Right lobe of liver (tissue), 6 donors: ENCODE results near the gene GNAZ. TPM values are rescaled to one million over a fixed set of nuclear protein-coding genes. Genes with fewer than 3 reads are reported as not detected.

Experiments
- ATAC-seq, 4 donors: fragments of 200-7000 bp; cut with Tn5 transposase; one replicate each; pipeline ENCODE4 v1.9.1; 2020; ENCODE audit warnings: mild to moderate bottlenecking in 4 of 4, moderate library complexity in 4 of 4
- DNase-seq, 3 donors: peaks; one replicate each; pipeline ENCODE4 v3.0.0-alpha.2; 2020
- H3K27ac ChIP-seq, 3 donors: fragments of 200-600 bp; one replicate each; pipeline ENCODE4 v1.8.0; 2022
- H3K27me3 ChIP-seq, 2 donors: fragments of 200-600 bp; one replicate each; pipeline ENCODE4 v1.8.0; 2022
- H3K36me3 ChIP-seq, 4 donors: fragments of 200-600 bp; sonication (generic) in 1 of 4; one replicate each; pipeline versions ENCODE4 v1.5.1 to v1.8.0; 2017 to 2022; ENCODE audit warnings: control low read depth in 1 of 4
- H3K4me1 ChIP-seq, 4 donors: fragments of 200-600 bp; sonication (generic) in 1 of 4; one replicate each; pipeline versions ENCODE4 v1.5.1 to v1.8.0; 2017 to 2022; ENCODE audit warnings: control low read depth in 1 of 4
- H3K4me3 ChIP-seq, 3 donors: fragments of 200-600 bp; one replicate each; pipeline ENCODE4 v1.8.0; 2022
- H3K9me3 ChIP-seq, 4 donors: fragments of 200-600 bp; sonication (generic) in 1 of 4; one replicate each; pipeline versions ENCODE4 v1.5.1 to v1.8.0; 2017 to 2022; ENCODE audit warnings: control low read depth in 1 of 4
- POLR2A ChIP-seq: fragments of 450-650 bp; IDR thresholded peaks from one replicate; pipeline ENCODE4 v1.6.1; 2017; ENCODE audit warnings: antibody characterized with exemption, mild to moderate bottlenecking
- WGBS: methylation state at CpG from one replicate; pipeline ENCODE4 v1.1.6; 2018; ENCODE audit warnings: low coverage, low lambda C conversion rate; ENCODE audit not compliant: insufficient coverage; ENCODE audit errors: missing lambda C conversion rate; 5-methylcytosine and 5-hydroxymethylcytosine counted together
- intact Hi-C, 2 donors: fragments of 100-400 bp; cut with DNase I; formaldehyde crosslinking; loops; one replicate each; pipeline versions ENCODE4 v1.11.2 to v1.14.1; 2022
- total RNA-seq, 6 experiments: library from RNA; depleted of rRNA in 2 of 6; stranded (reverse); fragments of >200 nt in 2 of 6; fragmentation: NEBNext Ultra II Directional in 3 of 6; extraction: Animal tissue kit (Norgen Biotek cat#: 25700) in 3 of 6; gene quantifications; one replicate each; pipeline versions ENCODE4 v1.1.0 to v1.2.4, GENCODE V29; 2016 to 2023
- TF ChIP-seq, protein P1 (sequence below), 4 donors: fragments of 200-600 bp in 3 of 4; fragments of 450-650 bp in 1 of 4; IDR thresholded peaks; one replicate each; pipeline versions ENCODE4 v1.5.1 to v1.8.0; 2016 to 2022; ENCODE audit warnings: antibody characterized with exemption in 4 of 4, mild to moderate bottlenecking in 2 of 4
- donor health status: DM: no; HTN: yes; CAD: no.
- donor health status: DM: no; HTN: no; CAD: no.
- donor health status: DM: no; HTN: no; CAD: no.
- donor health status: DM: no; HTN: yes; CAD: no.
- donor health status: DM: no; HTN: yes; CAD: no.

Gene GNAZ
- total RNA-seq, 6 experiments from 2014 or later: 0.15 to 1.5 (median 0.53) TPM

DNA sequence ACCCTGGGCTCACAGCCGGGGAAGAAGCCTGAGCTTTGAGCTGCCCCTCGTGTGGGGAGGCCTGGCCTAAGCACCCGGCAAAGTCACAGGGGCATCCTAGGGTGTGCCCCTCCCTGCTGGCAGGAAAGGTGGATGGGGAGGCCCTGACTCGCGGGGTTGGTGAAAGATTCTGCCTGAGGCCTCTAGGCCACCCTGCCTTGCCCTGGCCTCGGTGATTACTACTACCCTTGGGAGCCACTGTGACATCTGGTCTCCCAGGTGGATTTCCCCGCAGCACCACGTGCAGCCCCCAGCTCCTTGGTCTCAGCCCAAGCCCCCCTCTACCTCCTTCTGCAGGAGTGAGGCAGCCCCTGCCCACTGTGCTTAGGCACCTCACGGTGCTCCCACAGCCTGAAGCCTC is 23.9 kb downstream of the GNAZ start:
- DNase-seq (no peak), ATAC-seq (no peak)
- intact Hi-C loops: no loop called here
- Histone ChIP-seq H3K27ac (no peak overlapping the region), H3K27me3 (no peaks in the 10 kb centered on the region), H3K4me3 (no peak overlapping the region), H3K4me1 (no peaks in the 10 kb centered on the region), H3K9me3 (no peaks in the 10 kb centered on the region), H3K36me3 (no peaks in the 10 kb centered on the region)
- TF ChIP-seq, protein P1, sequence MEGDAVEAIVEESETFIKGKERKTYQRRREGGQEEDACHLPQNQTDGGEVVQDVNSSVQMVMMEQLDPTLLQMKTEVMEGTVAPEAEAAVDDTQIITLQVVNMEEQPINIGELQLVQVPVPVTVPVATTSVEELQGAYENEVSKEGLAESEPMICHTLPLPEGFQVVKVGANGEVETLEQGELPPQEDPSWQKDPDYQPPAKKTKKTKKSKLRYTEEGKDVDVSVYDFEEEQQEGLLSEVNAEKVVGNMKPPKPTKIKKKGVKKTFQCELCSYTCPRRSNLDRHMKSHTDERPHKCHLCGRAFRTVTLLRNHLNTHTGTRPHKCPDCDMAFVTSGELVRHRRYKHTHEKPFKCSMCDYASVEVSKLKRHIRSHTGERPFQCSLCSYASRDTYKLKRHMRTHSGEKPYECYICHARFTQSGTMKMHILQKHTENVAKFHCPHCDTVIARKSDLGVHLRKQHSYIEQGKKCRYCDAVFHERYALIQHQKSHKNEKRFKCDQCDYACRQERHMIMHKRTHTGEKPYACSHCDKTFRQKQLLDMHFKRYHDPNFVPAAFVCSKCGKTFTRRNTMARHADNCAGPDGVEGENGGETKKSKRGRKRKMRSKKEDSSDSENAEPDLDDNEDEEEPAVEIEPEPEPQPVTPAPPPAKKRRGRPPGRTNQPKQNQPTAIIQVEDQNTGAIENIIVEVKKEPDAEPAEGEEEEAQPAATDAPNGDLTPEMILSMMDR (IDR thresholded peaks at IDR 0.05): no peak
- TF ChIP-seq POLR2A: no peak
- WGBS: no CpG with 5 or more reads among the region's 9 CpGs

GRCh38 chr22:23094695-23095681 is 24.7 kb downstream of the GNAZ start:
- DNase-seq (no peak), ATAC-seq (no peak)

GRCh38 chr22:23095733-23096342 is 25.5 kb downstream of the GNAZ start:
- DNase-seq: no peak
- no peak for ATAC-seq
- Histone ChIP-seq H3K27ac (no peak overlapping the region), H3K36me3 (no peaks in the 10 kb centered on the region), H3K4me3 (no peak overlapping the region), H3K4me1 (no peaks in the 10 kb centered on the region), H3K9me3 (no peaks in the 10 kb centered on the region), H3K27me3 (no peaks in the 10 kb centered on the region)
- intact Hi-C loops: no loop called here
- no peak for TF ChIP-seq POLR2A
- TF ChIP-seq, protein P1 (IDR thresholded peaks at IDR 0.05): no peak
- 94% methylated on average over 12 of the region's 45 CpGs for WGBS

More at GRCh38 chr22:23094695-23095681, 24.7 kb downstream of the GNAZ start:
- H3K36me3 ChIP-seq: no peaks in the 10 kb centered on the region
- H3K27ac ChIP-seq: no peak overlapping the region
- no peaks in the 10 kb centered on the region for H3K9me3 ChIP-seq
- H3K4me1 ChIP-seq: no peaks in the 10 kb centered on the region
- intact Hi-C loops: no loop called here
- WGBS: no CpG with 5 or more reads among the region's 31 CpGs
- TF ChIP-seq, protein P1 (IDR thresholded peaks at IDR 0.05): no peak
- TF ChIP-seq POLR2A: no peak
- H3K27me3 ChIP-seq: no peaks in the 10 kb centered on the region
- no peak overlapping the region for H3K4me3 ChIP-seq

DNA sequence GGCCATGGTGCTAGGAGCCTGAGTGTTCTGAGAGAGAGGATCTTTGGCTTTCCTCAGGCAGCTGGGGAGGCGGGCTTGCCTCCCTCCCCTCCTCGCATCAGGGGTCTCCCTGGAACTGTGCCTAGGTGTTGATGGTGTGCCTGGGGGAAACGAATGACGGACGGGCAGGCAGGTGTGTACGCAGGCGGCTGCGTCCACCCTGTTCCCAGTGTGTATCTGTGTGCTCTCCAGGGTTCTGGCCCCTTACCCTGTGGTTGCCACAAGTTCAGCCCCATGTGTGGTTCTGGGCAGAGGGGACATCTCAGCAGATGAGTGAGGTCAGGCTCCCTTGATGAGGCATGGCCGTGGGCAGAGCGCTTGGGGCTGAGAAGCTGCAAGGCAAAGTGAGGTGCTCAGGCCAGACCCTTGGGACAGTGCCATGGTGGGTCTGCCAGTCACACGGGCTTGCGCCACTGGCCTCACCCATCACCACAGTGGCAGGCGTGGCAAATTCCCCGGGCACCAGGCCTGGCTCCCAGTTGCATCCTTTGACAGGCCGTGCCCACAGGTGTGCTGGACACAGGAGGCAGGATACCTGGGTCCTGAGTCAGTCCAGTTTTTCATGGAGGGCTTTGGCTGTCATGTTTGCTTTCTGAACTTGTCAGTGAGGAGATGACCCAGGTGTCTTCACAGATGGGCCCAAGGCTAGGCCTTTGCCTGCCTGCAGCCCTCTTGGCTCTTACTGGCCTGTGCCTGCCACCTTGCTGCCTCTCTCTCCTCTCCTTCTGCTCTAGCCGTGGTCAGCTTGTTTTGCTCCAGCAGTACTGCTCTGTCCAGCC is 27.3 kb downstream of the GNAZ start:
- Histone ChIP-seq H3K27ac (no peak overlapping the region), H3K4me3 (no peak overlapping the region), H3K9me3 (no peaks in the 10 kb centered on the region), H3K4me1 (no peaks in the 10 kb centered on the region), H3K27me3 (no peaks in the 10 kb centered on the region), H3K36me3 (no peaks in the 10 kb centered on the region)
- DNase-seq: no peak
- TF ChIP-seq, protein P1 (IDR thresholded peaks at IDR 0.05): no peak
- TF ChIP-seq POLR2A: no peak
- WGBS: no CpG with 5 or more reads among the region's 16 CpGs
- no peak for ATAC-seq
- intact Hi-C loops: no loop called here
